Measurements from ENCODE around the gene BLVRA.
"Not testable (repeated sequence)": the region's sequence is repeated elsewhere in the genome, so short reads cannot be mapped to it uniquely, and the experiment has no call there.

BLVRA gene

DNA sequence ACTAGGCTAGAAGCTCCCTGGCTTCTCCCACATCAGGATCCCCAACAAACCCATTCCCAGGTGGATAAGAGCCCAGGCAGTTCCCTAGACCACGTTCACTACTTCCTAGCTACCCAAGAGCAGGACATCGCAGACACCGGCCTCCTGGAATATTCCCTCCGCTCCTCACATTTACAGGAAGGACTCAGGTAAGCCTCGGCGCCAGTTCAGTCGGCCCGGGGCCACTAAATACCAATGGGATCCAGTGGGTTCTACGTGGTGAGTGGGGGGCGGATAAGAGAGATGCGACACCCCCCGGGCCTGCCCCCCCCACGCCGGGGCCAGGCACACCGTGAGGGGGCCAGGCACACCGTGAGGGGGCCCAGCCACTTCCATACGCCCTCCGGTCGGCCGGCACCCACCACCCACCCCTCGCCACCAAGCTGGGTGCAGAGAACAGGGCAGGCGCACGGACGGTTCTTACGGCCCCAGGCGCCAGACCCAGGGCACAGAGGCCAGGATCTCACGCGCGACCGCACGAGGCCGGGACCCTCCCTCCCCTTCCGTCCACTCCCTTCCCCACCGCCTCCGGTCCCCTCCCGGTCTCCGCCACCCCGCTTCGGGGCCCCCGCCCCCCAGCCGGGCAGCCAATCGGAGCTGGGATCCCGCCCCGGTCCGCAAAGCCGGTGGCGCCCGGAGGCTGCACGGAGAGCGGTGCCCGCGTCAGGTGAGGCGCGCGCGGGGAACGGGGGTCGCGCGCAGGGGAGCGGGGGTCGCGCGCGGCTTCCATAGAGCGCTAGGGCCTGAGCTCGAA is at the start of gene BLVRA:
TSS of gene BLVRA (plus strand) at position 652 of the 793 bp plus-strand sequence. CDS start 12,479 bp downstream, outside the sequence.
- peak; percentile 19 for DNase-seq (ENCODE audit: low spot score)

DNA sequence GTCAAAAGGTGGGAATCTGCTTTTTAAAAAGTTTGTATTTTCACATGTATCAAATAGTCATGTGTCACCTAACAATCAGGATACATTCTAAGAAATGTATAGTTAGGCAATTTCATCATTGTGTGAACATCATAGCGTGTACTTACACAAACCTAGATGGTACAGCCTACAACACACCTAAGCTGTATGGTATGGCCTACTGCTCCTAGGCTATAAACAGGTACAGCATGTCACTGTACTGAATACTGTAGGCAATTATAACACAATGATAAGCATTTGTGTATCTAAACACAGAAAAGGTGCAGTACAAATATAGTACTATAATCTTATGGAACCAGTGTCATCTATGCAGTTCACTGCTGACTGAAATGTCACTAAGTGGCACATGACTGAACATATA is 47.0 kb upstream of the BLVRA start:
- DNase-seq (ENCODE audit: low spot score) = no peak

- not testable (repeated sequence) for DNase-seq (ENCODE audit: low spot score)
Measured at GRCh38 chr7:43715966-43716365, 42.5 kb upstream of the BLVRA start.

DNA sequence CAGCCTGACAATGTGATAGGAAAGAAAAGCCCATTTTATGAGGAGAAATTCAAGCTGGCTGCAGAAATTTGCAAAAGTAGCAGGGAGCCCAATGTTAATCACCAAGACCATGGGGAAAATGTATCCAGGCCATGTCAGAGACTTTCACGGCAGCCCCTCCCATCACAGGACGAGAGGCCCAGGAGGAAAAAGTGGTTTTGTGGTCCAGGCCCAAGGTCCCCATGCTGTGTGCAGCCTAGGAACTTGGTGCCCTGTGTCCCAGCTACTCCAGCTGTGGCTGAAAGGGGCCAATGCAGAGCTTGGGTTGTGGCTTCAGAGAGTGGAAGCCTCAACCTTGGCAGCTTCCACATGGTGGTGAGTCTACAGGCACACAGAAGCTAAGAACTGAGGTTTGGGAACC is 41.9 kb upstream of the BLVRA start:
- DNase-seq (ENCODE audit: low spot score) = no peak

- peak; percentile 41 for DNase-seq (ENCODE audit: low spot score)
Measured at GRCh38 chr7:43721193-43721806, 37.2 kb upstream of the BLVRA start.

DNA sequence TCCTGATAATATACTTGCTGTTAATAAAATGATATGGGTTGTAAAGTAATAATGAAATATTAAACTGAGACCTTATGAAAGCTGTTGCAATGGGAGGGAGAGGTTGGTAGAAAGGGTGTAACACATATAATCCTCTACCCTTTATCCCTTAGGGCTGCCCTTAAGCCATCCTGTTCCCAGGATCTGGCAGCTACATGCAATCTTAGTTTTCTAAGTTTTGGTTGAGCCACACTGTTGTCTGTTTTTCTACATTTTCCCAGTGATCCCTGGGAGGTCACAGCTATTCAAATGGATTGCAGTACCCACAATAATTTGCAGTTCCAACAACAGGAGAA is 35.5 kb upstream of the BLVRA start:
- DNase-seq (ENCODE audit: low spot score) = no peak

- no peak for DNase-seq (ENCODE audit: low spot score)
Measured at GRCh38 chr7:43725251-43725650, 33.2 kb upstream of the BLVRA start.

DNA sequence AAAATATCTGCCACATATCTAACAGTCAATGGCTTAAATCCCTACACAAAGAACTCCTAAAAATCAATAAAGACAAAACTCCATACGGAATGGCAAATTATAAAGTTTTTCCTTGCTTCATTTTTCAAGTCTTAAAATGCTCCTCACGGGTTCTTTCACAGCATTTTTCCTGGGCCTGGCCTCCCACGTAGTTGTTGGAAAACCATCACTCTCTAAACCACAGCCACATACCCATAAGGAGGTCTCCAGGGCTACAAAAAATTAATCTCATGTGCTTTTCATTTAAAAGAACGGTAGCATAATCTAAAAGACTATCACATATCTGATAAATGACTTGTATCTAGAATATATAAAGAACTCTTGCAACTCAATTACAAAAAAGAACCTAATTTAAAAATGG is 32.0 kb upstream of the BLVRA start:
- DNase-seq (ENCODE audit: low spot score) = no peak

GRCh38 chr7:43727003-43727402 is 31.5 kb upstream of the BLVRA start:
- DNase-seq (ENCODE audit: low spot score) = no peak

DNA sequence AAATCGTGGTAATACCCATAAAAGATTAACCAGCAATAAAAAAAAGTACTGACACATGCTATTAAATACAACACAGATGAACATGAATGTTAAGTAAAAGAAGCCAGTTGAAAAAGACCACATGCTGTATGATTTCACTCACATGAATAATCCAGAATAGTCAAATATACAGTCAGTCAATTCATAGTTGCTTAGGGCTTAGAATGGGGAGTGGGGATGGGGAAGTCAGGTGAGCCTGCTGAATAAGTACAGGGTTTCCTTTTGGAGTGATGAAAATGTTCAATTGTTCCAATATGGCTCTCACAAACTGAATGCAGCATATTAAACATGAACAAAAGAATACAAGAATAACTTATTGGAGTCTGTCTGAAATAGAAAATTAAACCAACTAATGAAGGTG is 31.0 kb upstream of the BLVRA start:
- no peak for DNase-seq (ENCODE audit: low spot score)

GRCh38 chr7:43729214-43729923 is 29.1 kb upstream of the BLVRA start, which contains the start of gene COA1:
Gene COA1, minus strand, starts transcription at chr7:43729523. Its CDS starts 80,909 bp downstream, at chr7:43648614.
- DNase-seq (ENCODE audit: low spot score) = peak; percentile 85

- DNase-seq (ENCODE audit: low spot score) = no peak
Measured at GRCh38 chr7:43729924-43730248, 28.6 kb upstream of the BLVRA start.

GRCh38 chr7:43731494-43731893 is 27.0 kb upstream of the BLVRA start:
- DNase-seq (ENCODE audit: low spot score) = not testable (repeated sequence)

GRCh38 chr7:43734575-43735332 is 23.7 kb upstream of the BLVRA start:
- not testable (repeated sequence) for DNase-seq (ENCODE audit: low spot score)

DNA sequence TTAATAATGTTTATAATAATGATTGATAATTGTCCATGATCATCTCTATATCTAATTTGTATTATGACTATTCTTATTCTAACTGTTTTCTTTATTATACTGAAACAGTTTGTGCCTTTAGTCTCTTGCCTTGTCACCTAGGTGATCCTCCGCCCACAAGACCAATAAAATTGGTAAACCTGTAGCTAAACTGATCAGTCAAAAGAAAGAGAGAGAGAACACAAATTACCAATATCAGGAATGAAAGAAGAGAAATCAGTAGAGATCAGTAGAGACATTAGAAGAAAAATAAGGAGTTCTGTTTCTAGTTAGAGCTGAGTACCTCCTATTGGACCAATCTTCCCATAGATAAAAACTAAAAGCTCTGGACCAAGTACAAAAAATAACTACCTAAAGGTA is 23.1 kb upstream of the BLVRA start:
- no peak for DNase-seq (ENCODE audit: low spot score)

- DNase-seq (ENCODE audit: low spot score) = no peak
Measured at GRCh38 chr7:43735802-43736603, 22.5 kb upstream of the BLVRA start.

- no peak for DNase-seq (ENCODE audit: low spot score)
Measured at GRCh38 chr7:43737467-43738127, 20.9 kb upstream of the BLVRA start.

GRCh38 chr7:43742692-43743091 is 15.8 kb upstream of the BLVRA start:
- DNase-seq (ENCODE audit: low spot score) = no peak

DNA sequence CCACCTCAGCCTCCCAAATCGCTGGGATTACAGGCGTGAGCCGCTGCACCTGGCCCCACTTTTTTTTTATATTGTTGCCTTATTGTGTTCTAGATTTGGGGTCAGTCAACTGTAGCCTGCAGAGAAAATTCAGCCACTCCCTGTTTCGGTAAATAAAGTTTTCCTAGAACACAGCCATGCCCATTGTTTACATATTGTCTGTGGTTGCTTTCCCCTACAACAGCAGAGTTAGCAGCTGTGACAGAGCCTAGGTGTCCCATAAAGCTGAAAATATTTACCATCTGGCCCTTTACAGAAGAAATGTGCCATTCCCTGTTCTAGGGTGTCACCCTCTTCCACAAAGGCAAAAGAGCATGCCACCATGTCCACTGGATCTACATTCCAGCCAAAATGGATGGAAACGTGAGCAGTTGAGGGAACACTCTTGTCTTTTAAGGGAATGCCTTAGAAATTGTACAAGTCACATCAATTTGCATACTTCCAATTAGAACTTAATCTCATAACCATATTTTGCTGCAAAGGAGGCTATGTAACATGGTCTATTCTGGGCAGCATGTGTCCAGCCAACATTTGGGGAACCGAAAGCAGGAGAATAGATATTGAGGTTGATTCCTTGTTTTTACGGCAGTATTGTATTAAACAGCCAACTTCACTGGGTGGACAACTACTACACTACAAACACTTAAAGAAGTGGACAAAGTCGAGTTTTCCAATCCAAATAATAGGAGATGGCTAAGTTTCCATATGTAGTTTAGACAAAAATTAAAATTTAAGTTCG is 11.0 kb upstream of the BLVRA start:
- no peak for DNase-seq (ENCODE audit: low spot score)

DNA sequence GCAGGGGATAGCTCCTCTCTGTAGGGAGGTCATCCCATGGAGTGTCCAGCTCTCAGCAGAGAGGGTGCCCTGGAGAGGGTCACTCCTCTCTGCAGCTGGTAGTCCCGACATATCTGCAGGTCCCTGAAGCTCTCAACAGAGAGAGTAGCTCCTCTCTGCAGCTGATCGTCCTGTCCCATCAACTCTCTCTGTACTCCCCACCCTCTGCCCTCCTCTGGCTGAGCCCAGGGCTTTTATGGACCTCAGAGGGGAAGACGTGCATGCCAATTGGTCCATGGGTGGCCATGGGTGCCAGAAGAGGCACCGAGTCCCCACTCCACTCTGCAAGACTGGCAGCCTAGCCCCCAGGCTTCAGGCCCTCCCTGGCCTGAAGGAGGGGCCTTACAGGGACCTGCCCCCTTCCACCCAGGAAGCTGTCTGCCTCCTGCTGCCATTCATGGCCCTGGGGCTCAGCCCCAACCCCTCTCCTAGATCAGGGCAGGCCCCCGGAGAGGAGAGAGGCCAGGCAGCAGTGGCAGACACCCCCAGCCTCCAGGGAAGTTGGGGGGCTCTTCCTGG is 9.0 kb upstream of the BLVRA start:
- no peak for DNase-seq (ENCODE audit: low spot score)

All from globus pallidus (tissue), 1 donor.